ENCODE data around the gene HACL1.

HACL1 gene

GRCh38 chr3:15522016-15522415 is 79.4 kb downstream of the HACL1 start:
- DNase-seq = peak in 1 of 2 experiments; percentile 41

- no peak for DNase-seq
Measured at GRCh38 chr3:15521573-15521965, 79.8 kb downstream of the HACL1 start, which contains the start of gene COLQ. COLQ (minus strand) TSS chr3:15521706; CDS start chr3:15521625, 81 bp downstream.

GRCh38 chr3:15520804-15521572 is 80.4 kb downstream of the HACL1 start:
- peak; percentile 49 to 61 for DNase-seq

GRCh38 chr3:15520185-15520584 is 81.2 kb downstream of the HACL1 start:
- DNase-seq = peak; percentile 27 to 37

- DNase-seq = no peak
Measured at GRCh38 chr3:15519096-15519495, 82.3 kb downstream of the HACL1 start.

GRCh38 chr3:15514663-15515340 is 86.6 kb downstream of the HACL1 start:
- DNase-seq = no peak

GRCh38 chr3:15513810-15514662 is 87.3 kb downstream of the HACL1 start:
- DNase-seq = no peak

- no peak for DNase-seq
Measured at GRCh38 chr3:15513116-15513515, 88.3 kb downstream of the HACL1 start.

GRCh38 chr3:15512166-15512565 is 89.2 kb downstream of the HACL1 start:
- DNase-seq = peak in 1 of 2 experiments; percentile 19

GRCh38 chr3:15511156-15511555 is 90.2 kb downstream of the HACL1 start:
- no peak for DNase-seq

Data from Kasumi-1 (cell line).